ENCODE data around the gene HSD17B2.

Gene HSD17B2

GRCh38 chr16:82091241-82091640, 56.2 kb downstream of the HSD17B2 start:
- no peaks in the 10 kb centered on the region for H3K79me2 ChIP-seq (ENCODE audit: control insufficient read depth, low read length)
- no peak overlapping the region for H3K4me2 ChIP-seq (ENCODE audit: low read length)
- H4K20me1 ChIP-seq (ENCODE audit: control insufficient read depth, insufficient read depth, low read depth, low read length) = no peaks in the 10 kb centered on the region
- no peak overlapping the region for H3K4me3 ChIP-seq (ENCODE audit: low read length)
- H3K9me3 ChIP-seq (ENCODE audit: control insufficient read depth, insufficient read depth, low read length) = no peaks in the 10 kb centered on the region
- no peak overlapping the region for H3K27ac ChIP-seq (ENCODE audit: low read depth, low read length)
- no peaks in the 10 kb centered on the region for H3F3A ChIP-seq (ENCODE audit: control insufficient read depth, insufficient read depth)
- no peaks in the 10 kb centered on the region for H3K4me1 ChIP-seq (ENCODE audit: control insufficient read depth, low read length)
- TF ChIP-seq EZH2phosphoT487 (IDR thresholded peaks at IDR 0.05; ENCODE audit: borderline replicate concordance, low read length) = no peak
- no peak for TF ChIP-seq CTCF (IDR thresholded peaks at IDR 0.05; ENCODE audit: low read depth, low read length, poor library complexity, severe bottlenecking)
- no peaks in the 10 kb centered on the region for H3K9me2 ChIP-seq (replicated peaks; ENCODE audit: control insufficient read depth, low read length)
- peaks cover 4% of the 10 kb centered on the region for H3K27me3 ChIP-seq (ENCODE audit: control insufficient read depth, low read length)
- no peaks in the 10 kb centered on the region for H3K36me3 ChIP-seq (ENCODE audit: control insufficient read depth, low read length)

GRCh38 chr16:82092711-82093110, 57.7 kb downstream of the HSD17B2 start:
- H3K36me3 ChIP-seq (ENCODE audit: control insufficient read depth, low read length) = no peaks in the 10 kb centered on the region
- no peak overlapping the region for H3K27ac ChIP-seq (ENCODE audit: low read depth, low read length)
- peaks cover 4% of the 10 kb centered on the region for H3K27me3 ChIP-seq (ENCODE audit: control insufficient read depth, low read length)
- no peaks in the 10 kb centered on the region for H3F3A ChIP-seq (ENCODE audit: control insufficient read depth, insufficient read depth)
- H3K79me2 ChIP-seq (ENCODE audit: control insufficient read depth, low read length) = no peaks in the 10 kb centered on the region
- H3K4me2 ChIP-seq (ENCODE audit: low read length) = no peak overlapping the region
- TF ChIP-seq EZH2phosphoT487 (IDR thresholded peaks at IDR 0.05; ENCODE audit: borderline replicate concordance, low read length) (no peak), CTCF (IDR thresholded peaks at IDR 0.05; ENCODE audit: low read depth, low read length, poor library complexity, severe bottlenecking) (no peak)
- H4K20me1 ChIP-seq (ENCODE audit: control insufficient read depth, insufficient read depth, low read depth, low read length) = no peaks in the 10 kb centered on the region
- no peak overlapping the region for H3K4me3 ChIP-seq (ENCODE audit: low read length)
- no peaks in the 10 kb centered on the region for H3K9me2 ChIP-seq (replicated peaks; ENCODE audit: control insufficient read depth, low read length)
- no peaks in the 10 kb centered on the region for H3K9me3 ChIP-seq (ENCODE audit: control insufficient read depth, insufficient read depth, low read length)
- no peaks in the 10 kb centered on the region for H3K4me1 ChIP-seq (ENCODE audit: control insufficient read depth, low read length)

GRCh38 chr16:82093666-82094300, 58.7 kb downstream of the HSD17B2 start:
- TF ChIP-seq EZH2phosphoT487 (IDR thresholded peaks at IDR 0.05; ENCODE audit: borderline replicate concordance, low read length) = no peak
- TF ChIP-seq CTCF (IDR thresholded peaks at IDR 0.05; ENCODE audit: low read depth, low read length, poor library complexity, severe bottlenecking) = no peak
- no peaks in the 10 kb centered on the region for H4K20me1 ChIP-seq (ENCODE audit: control insufficient read depth, insufficient read depth, low read depth, low read length)

More at GRCh38 chr16:82093666-82094300, 58.7 kb downstream of the HSD17B2 start:
- H3K4me2 ChIP-seq (ENCODE audit: low read length) = no peak overlapping the region
- H3K4me1 ChIP-seq (ENCODE audit: control insufficient read depth, low read length) = no peaks in the 10 kb centered on the region
- H3K27ac ChIP-seq (ENCODE audit: low read depth, low read length) = no peak overlapping the region
- no peak overlapping the region for H3K4me3 ChIP-seq (ENCODE audit: low read length)
- no peaks in the 10 kb centered on the region for H3K36me3 ChIP-seq (ENCODE audit: control insufficient read depth, low read length)
- H3K9me2 ChIP-seq (replicated peaks; ENCODE audit: control insufficient read depth, low read length) = no peaks in the 10 kb centered on the region
- no peaks in the 10 kb centered on the region for H3K79me2 ChIP-seq (ENCODE audit: control insufficient read depth, low read length)
- peaks cover 4% of the 10 kb centered on the region for H3K27me3 ChIP-seq (ENCODE audit: control insufficient read depth, low read length)
- no peaks in the 10 kb centered on the region for H3F3A ChIP-seq (ENCODE audit: control insufficient read depth, insufficient read depth)
- H3K9me3 ChIP-seq (ENCODE audit: control insufficient read depth, insufficient read depth, low read length) = no peaks in the 10 kb centered on the region
